DOHH2 (cell line): ENCODE results near the gene OR10G7.
A peak's percentile ranks its signal among the peaks of the same experiment; 100 is the strongest.

Source experiments
- H3F3A ChIP-seq: fragments of 200-600 bp; sonication (generic), shearing (Covaris generic); 2 replicates; pipeline ENCODE4 v1.6.0; 2016; ENCODE audit warnings: antibody characterized with exemption, mild to moderate bottlenecking; ENCODE audit not compliant: control insufficient read depth, insufficient read depth
- H3K27ac ChIP-seq: fragments of 200-600 bp; sonication (generic); 2 replicates; pipeline ENCODE4 v1.5.1; 2014; ENCODE audit warnings: low read depth, mild to moderate bottlenecking, low read length, moderate library complexity
- H3K27me3 ChIP-seq: fragments of 200-600 bp; sonication (generic); 2 replicates; pipeline ENCODE4 v1.6.1; 2014; ENCODE audit warnings: mild to moderate bottlenecking, low read length, mixed read lengths; ENCODE audit not compliant: control insufficient read depth
- H3K36me3 ChIP-seq: fragments of 200-600 bp; sonication (generic); 2 replicates; pipeline ENCODE4 v1.6.1; 2014; ENCODE audit warnings: mild to moderate bottlenecking, low read length, moderate library complexity, mixed read lengths; ENCODE audit not compliant: control insufficient read depth
- H3K4me1 ChIP-seq: fragments of 200-600 bp; sonication (generic); 2 replicates; pipeline ENCODE4 v1.6.1; 2014; ENCODE audit warnings: mild to moderate bottlenecking, low read length, mixed read lengths; ENCODE audit not compliant: control insufficient read depth
- H3K4me2 ChIP-seq: fragments of 200-600 bp; sonication (generic); 2 replicates; pipeline ENCODE4 v1.6.0; 2014; ENCODE audit warnings: mild to moderate bottlenecking, low read length, moderate library complexity
- H3K4me3 ChIP-seq: fragments of 200-600 bp; sonication (generic); 2 replicates; pipeline ENCODE4 v1.5.1; 2014; ENCODE audit warnings: mild to moderate bottlenecking, low read length, mixed read lengths
- H3K79me2 ChIP-seq: fragments of 200-600 bp; sonication (generic); 2 replicates; pipeline ENCODE4 v1.6.1; 2014; ENCODE audit warnings: mild to moderate bottlenecking, low read length, mixed read lengths; ENCODE audit not compliant: control insufficient read depth
- H3K9me2 ChIP-seq: fragments of 200-600 bp; sonication (generic); replicated peaks from 2 replicates; pipeline ENCODE4 v1.6.1; 2014; ENCODE audit warnings: mild to moderate bottlenecking, low read length, mixed read lengths; ENCODE audit not compliant: control insufficient read depth
- H3K9me3 ChIP-seq: fragments of 200-600 bp; sonication (generic); 2 replicates; pipeline ENCODE4 v1.6.1; 2014; ENCODE audit warnings: antibody characterized with exemption, low read length, mixed read lengths; ENCODE audit not compliant: control insufficient read depth, insufficient read depth
- H4K20me1 ChIP-seq: fragments of 200-600 bp; sonication (generic); 2 replicates; pipeline ENCODE4 v1.6.0; 2014; ENCODE audit warnings: low read depth, mild to moderate bottlenecking, antibody characterized with exemption, low read length, moderate library complexity; ENCODE audit not compliant: control insufficient read depth, insufficient read depth
- CTCF ChIP-seq: fragments of 200-600 bp; sonication (generic); IDR thresholded peaks from one replicate; pipeline ENCODE4 v1.5.1; 2014; ENCODE audit warnings: antibody characterized with exemption, mild to moderate bottlenecking, low read depth, low read length; ENCODE audit not compliant: poor library complexity, severe bottlenecking
- EZH2phosphoT487 ChIP-seq: fragments of 200-600 bp; sonication (generic); IDR thresholded peaks from 2 replicates; pipeline ENCODE4 v1.6.1; 2017; ENCODE audit warnings: borderline replicate concordance, mild to moderate bottlenecking, antibody characterized with exemption, low read length, moderate library complexity, mixed read lengths

OR10G7 gene

GRCh38 chr11:124072147-124072546, 31.0 kb upstream of the OR10G7 start:
- H3K4me1 ChIP-seq, result peaks cover 20% of the 10 kb centered on the region
- H3K9me3 ChIP-seq, result no peaks in the 10 kb centered on the region
- H4K20me1 ChIP-seq, result no peaks in the 10 kb centered on the region
- no peaks in the 10 kb centered on the region for H3K9me2 ChIP-seq
- no peaks in the 10 kb centered on the region for H3F3A ChIP-seq
- no peaks in the 10 kb centered on the region for H3K36me3 ChIP-seq
- no peak overlapping the region for H3K4me3 ChIP-seq
- no peak overlapping the region for H3K4me2 ChIP-seq
- H3K27me3 ChIP-seq, result peaks cover 21% of the 10 kb centered on the region
- no peak for TF ChIP-seq CTCF
- TF ChIP-seq EZH2phosphoT487, result no peak
- H3K79me2 ChIP-seq, result no peaks in the 10 kb centered on the region
- H3K27ac ChIP-seq, result no peak overlapping the region

GRCh38 chr11:124071623-124071948, 30.5 kb upstream of the OR10G7 start:
- TF ChIP-seq CTCF (peak; percentile 20), EZH2phosphoT487 (no peak)
- H3K27ac ChIP-seq, result no peak overlapping the region
- peaks cover 20% of the 10 kb centered on the region for H3K4me1 ChIP-seq
- H3F3A ChIP-seq, result no peaks in the 10 kb centered on the region
- H3K4me3 ChIP-seq, result no peak overlapping the region
- H4K20me1 ChIP-seq, result no peaks in the 10 kb centered on the region
- no peaks in the 10 kb centered on the region for H3K9me3 ChIP-seq
- H3K9me2 ChIP-seq, result no peaks in the 10 kb centered on the region
- no peaks in the 10 kb centered on the region for H3K36me3 ChIP-seq
- no peak overlapping the region for H3K4me2 ChIP-seq
- peaks cover 21% of the 10 kb centered on the region for H3K27me3 ChIP-seq
- no peaks in the 10 kb centered on the region for H3K79me2 ChIP-seq

- H3F3A ChIP-seq, result no peaks in the 10 kb centered on the region
- H3K36me3 ChIP-seq, result no peaks in the 10 kb centered on the region
- H3K27me3 ChIP-seq, result peaks cover 26% of the 10 kb centered on the region
- no peaks in the 10 kb centered on the region for H3K79me2 ChIP-seq
- H3K4me1 ChIP-seq, result peaks cover 20% of the 10 kb centered on the region
- no peak overlapping the region for H3K27ac ChIP-seq
- peak overlapping the region; percentile 72 for H3K4me2 ChIP-seq
- H3K9me3 ChIP-seq, result no peaks in the 10 kb centered on the region
- H3K9me2 ChIP-seq, result no peaks in the 10 kb centered on the region
- peak overlapping the region; percentile 45 for H3K4me3 ChIP-seq
- TF ChIP-seq EZH2phosphoT487 (no peak), CTCF (peak; percentile 88)
- no peaks in the 10 kb centered on the region for H4K20me1 ChIP-seq
These were observed 29.9 kb upstream of the OR10G7 start for GRCh38 chr11:124070915-124071622.
